ENCODE measurements around the gene TRIM9.

Gene TRIM9

GRCh38 chr14:51092965-51093364 lies 1.9 kb downstream of the TRIM9 start:
- DNase-seq, result no peak

DNA sequence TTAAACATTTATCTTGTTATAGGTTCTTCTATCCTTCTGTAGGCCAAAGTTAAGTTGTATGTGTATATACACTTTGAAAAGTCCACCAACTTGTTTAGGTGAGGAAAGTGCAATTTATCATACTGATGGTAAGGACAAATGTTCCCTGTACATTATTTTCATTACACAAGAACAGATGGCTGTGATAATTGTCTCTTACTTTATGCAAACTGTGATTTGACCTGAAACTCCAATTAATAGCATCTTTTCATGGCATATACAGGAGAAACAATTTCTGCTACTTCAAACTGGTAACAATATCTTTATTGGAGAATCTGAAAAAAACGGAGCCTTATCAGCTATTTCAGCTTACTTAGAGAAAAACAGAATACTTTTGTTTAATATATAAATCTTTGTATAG lies 5.6 kb downstream of the TRIM9 start:
- no peak for DNase-seq

DNA sequence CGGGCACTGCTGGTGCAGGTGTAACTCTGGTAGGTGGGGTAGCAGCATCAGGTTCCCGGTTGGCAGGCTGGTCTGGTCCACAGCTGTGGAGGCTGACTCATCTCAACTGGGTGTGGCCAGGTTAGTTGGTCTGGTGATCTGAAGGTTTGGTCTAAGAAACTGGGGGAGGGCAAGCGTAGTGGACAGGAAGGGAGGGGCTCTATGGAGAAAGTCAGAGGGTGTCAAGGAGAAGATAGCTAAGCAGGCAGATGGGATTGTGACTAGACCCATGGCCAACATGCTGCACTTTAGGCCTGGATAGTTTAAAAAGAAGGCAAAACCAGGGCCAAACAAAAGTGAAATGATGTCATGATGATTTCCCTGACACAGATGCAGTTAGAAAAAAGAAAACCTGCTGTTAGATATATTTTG lies 7.9 kb downstream of the TRIM9 start:
- no peak for DNase-seq

DNA sequence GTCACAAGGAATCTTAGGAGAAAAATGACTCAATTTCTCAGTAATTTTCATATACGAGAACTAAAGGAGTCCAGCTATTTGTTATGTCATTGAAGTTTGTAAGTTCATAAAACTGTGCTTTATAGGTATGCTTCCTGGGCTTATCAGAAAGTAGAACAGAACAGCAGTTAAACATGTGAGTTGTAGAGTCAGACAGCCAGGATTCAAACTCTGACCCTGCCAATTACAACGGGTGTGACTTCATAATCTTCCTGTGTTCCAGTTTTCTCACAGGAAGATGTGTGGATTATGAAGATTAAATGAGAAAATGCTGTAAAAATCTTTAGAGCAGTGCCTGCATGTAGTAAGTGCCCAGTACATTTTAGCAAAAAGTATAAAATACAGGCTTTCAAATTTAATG lies 8.9 kb downstream of the TRIM9 start:
- DNase-seq, result no peak

DNA sequence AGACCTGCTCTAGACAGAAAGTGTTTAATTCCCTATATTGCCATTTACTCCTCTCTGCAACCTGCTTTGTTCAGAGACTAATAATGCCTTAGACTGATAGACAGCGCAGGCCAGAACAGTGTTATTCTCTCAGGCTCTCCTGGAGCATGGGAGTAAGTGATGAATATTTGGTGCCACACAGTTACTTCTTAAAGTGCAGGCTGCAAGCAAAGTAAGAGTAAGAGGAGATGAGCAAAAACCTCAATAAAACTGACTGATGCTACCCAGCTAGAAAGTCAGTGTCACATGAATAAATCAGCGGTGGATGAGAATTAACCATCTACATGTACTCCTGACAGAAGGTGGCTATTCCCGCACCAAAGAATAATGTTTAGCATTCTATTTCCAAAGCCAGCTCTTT lies 9.9 kb downstream of the TRIM9 start:
- DNase-seq, result no peak

GRCh38 chr14:51084507-51084906 lies 10.4 kb downstream of the TRIM9 start:
- no peak for DNase-seq

GRCh38 chr14:51082349-51082748 lies 12.6 kb downstream of the TRIM9 start:
- DNase-seq, result no peak

- DNase-seq, result no peak
These were observed 13.2 kb downstream of the TRIM9 start for GRCh38 chr14:51081712-51082111.

GRCh38 chr14:51081209-51081608 lies 13.7 kb downstream of the TRIM9 start:
- DNase-seq, result no peak

DNA sequence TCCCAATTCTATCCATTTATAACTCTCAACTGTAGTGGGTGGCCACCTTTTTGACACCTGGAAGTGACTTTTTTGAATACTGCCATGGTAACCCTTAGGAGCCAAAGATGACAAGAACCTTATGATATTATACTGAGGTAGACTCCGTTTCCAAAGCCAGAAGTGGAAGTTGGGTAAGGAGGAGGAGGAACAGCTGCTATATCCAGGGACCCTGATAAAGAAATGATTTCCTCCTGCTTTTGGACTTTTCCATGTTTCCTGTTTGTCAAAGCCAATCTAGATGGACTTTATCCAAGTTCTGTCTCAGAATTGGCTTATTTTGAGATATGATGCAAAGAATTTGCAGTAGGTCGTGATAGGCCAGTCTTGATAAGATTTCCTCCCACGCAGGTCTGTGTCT lies 14.3 kb downstream of the TRIM9 start:
- DNase-seq, result no peak

DNA sequence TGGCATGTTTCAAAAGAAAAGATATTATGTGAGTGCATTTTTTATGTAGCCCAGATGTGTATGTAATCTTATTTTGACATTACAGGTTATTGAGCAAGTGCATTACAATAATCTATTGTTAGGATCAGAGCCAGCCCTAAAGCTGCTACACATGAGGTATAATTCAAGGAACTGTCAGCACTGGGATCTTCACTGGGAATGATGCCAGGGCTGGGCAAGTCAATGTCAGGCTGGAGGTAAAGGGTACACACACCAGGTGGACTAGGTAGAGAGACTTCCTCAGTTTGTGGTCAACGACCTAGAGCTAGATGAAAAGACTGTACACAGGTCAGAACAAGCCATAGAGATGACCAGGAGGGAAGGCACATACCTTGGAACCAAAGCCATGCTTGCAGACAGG lies 15.4 kb downstream of the TRIM9 start:
- DNase-seq, result no peak

GRCh38 chr14:51079085-51079484 lies 15.8 kb downstream of the TRIM9 start:
- DNase-seq, result no peak

DNA sequence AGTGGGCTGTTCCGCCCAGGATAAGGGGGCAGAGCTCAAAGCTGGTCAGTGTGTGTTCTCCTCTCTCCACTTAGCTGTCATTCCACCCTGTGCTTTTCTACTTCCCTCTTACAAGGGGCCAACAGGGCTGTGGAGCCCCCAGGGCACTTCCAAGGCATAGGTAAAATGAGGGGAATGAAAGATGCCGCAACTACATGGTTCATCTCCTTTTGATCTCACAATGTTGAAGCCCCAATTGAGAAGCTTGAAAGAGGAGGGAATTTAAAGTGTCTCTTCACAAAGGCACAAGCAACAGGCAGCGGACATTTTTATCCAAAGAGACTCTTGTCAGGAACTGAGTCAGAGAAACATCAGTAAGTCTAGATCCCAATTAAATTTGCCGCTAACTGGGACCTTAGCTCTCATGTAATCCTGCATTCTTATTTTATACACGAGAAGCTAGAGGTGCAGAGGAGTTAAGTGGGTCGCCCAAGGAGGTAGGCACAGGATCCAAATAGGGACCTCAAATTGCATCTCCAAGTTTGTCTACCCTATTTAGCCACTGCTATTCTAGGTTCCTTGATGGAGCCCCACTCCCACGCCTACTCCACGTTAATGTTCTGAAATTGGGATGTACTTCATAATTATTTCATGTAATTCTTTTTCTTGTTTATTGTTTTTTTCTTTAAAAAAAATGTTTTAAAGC lies 20.1 kb downstream of the TRIM9 start:
- no peak for DNase-seq

DNA sequence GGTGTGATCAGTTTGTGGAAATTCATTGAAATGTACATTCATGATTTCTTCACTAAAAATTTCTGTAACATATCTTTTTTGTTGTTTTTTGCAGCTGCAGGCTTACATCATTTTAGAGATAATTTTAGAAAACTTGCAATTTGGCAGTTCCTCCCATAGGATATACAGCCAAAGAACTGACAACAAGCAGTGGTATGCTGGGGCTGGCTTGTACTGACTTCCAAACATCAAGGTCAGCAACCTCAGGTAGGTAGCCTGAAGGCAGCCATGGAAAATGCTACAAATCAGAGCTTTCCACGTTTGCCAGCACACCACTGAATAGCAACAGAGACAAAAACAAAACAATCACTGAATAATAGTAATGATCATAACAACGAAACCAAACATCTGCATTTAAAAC lies 21.2 kb downstream of the TRIM9 start:
- DNase-seq, result no peak

DNA sequence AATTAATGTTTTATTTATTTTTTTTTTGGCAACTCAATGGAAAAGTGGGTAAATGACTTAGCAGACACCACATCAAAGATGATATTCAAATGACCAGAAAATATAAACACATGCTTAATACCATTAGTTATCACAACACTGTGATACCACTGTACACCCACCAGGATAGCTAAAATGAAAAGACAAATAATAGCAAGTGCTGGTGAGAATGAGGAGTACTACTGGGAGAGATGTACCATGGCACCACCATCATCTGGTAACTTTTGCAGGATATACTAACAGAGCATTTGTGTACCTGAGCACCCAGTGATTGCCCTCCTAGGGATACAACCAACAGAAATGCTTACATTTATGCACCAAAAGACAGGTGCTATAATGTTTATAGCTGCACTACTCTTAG lies 21.9 kb downstream of the TRIM9 start:
- no peak for DNase-seq

- DNase-seq, result no peak
These were observed 23.0 kb downstream of the TRIM9 start for GRCh38 chr14:51071857-51072256.

DNA sequence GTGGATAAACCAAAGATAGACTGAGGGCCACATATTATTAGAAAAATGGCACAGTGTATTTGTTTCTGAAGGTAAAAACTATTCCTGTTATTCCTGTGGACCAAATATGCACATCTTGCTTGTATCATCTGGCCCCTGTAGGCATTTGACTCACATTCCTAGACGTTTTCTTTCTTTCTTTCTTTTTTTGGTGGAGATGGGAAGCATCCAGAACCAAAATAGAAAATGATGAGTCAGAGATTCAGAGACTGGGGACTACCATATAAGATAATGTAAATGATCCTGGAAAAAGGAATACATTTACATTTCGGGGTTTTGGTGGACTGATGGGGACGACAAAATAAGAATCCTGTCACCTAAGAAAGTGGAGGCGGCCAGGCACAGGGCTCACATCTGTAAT lies 24.2 kb downstream of the TRIM9 start:
- no peak for DNase-seq

DNA sequence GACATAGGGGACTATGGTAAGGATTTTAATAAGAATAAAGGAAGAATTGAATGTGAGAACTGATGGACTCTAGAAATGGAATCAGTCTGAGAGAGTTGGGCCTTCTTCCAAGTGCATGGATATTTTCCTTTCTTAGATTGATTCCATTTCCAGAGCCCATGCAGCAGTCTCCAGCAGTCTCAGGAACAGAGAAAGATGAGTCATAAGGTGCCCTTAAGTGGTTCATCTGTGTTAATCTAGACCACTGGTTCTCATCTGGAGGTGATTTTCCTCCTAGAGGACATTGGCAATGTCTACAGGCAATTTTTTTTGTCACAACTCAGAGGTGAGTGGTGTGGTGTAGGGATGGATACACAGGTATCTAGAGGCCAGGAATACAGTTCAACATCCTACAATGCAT lies 25.9 kb downstream of the TRIM9 start:
- no peak for DNase-seq

DNA sequence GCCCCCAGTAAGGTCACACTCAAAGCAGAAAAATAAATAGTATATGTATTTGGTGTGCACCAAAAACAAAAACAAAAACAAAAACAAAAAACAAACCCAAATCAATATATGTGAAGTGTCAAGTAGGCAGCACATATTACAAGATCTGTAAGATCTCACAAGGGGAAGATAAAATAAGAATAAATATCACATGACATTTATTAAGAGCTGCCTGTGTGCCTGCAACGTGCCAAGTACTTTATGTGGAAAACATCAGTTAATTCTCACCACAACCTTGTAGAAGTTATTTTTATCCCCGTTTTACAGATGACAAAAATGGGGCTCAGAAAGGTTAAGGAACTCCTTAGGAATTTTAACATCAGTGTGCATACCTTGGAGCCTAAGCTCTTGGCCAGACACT lies 26.6 kb downstream of the TRIM9 start:
- no peak for DNase-seq

- no peak for DNase-seq
These were observed 27.6 kb downstream of the TRIM9 start for GRCh38 chr14:51067295-51067694.

DNA sequence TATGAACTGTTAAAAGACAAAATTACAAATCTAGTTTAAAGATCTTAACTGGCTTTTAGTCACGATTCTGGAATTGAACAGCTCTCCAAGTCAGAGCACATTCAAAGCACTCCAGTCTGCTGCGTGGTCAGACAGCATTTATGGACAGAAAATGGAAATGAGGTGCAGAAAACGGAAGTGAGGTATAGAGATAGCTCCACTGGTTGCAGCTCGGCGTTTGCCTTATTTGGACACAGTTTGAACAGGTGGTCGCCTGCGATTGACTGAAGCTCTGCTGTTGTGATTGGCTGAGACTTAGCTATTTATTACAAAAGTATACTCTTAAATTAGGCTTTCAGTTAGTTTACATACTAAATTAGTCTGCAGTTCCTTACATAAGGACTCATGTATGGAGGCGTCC lies 28.3 kb downstream of the TRIM9 start:
- DNase-seq, result no peak

GRCh38 chr14:51059032-51059431 lies 35.9 kb downstream of the TRIM9 start:
- DNase-seq, result no peak

DNA sequence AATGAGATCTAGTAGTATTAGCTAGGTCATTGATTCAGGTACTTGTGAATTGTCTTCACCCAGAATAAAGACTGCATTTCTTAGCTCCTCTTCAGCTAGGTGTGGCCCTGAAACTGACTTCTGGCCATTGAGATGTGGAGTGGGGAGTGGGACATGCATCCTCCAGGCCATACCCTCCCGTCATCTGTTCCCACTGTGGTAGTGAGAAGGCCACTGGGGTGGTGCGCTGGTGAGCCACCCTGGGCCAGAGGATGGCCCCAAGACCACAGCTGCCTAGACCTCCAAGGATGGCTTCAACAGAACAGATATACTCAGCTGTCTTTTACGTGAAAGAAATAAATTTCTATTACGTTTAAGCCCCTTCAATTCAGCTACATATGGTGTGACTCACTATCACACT lies 36.5 kb downstream of the TRIM9 start:
- DNase-seq, result no peak

- DNase-seq, result no peak
These were observed 38.5 kb downstream of the TRIM9 start for GRCh38 chr14:51056421-51056820.

- no peak for DNase-seq
These were observed 41.7 kb downstream of the TRIM9 start for GRCh38 chr14:51053157-51053556.

- DNase-seq, result no peak
These were observed 49.9 kb downstream of the TRIM9 start for GRCh38 chr14:51044961-51045360.
